GM12878 (cell line): ENCODE data around the gene ZIC1. TPM values are rescaled to one million over a fixed set of nuclear protein-coding genes. Genes with fewer than 3 reads are reported as not detected.

Source experiments
- ATAC-seq: fragments of 200-7000 bp; cut with Tn5 transposase; 3 replicates; pipeline ENCODE4 v1.9.1; 2020; ENCODE audit warnings: mild to moderate bottlenecking, moderate library complexity
- BruUV-seq: library from RNA; stranded (reverse); fragments of 400-500 nt; replicated peaks from 2 replicates; lab custom pipeline; 2021; lab: Mats Ljungman, UMichigan
- CTCF ChIA-PET: fragments of 300-600 bp; sonication (Branson Sonifier 250); formaldehyde crosslinking; extraction: SDS; loops from one replicate; lab custom pipeline; 2021; ENCODE audit warnings: inconsistent platforms; lab: Yijun Ruan, JAX
- POLR2A ChIA-PET: fragments of 350-600 bp; formaldehyde crosslinking; extraction: SDS; loops from one replicate; lab custom pipeline; 2021; ENCODE audit warnings: inconsistent platforms; lab: Charles Lee
- RAD21 ChIA-PET: fragments of 300-600 bp; sonication (Branson Sonifier 250); formaldehyde crosslinking; loops from one replicate; lab custom pipeline; 2023; ENCODE audit warnings: antibody characterized with exemption; ENCODE audit not compliant: unreplicated experiment; lab: Charles Lee
- SMC1A ChIA-PET: fragments of 300-600 bp; sonication (Branson Sonifier 250); formaldehyde crosslinking; loops from one replicate; lab custom pipeline; 2023; ENCODE audit not compliant: unreplicated experiment, uncharacterized antibody; lab: Charles Lee
- DNase-seq: peaks from one replicate; pipeline ENCODE4 v3.0.0-alpha.2; 2011; ENCODE audit warnings: low read depth, low spot score
- FAIRE-seq: peaks from 3 replicates; lab custom pipeline; 2011; peaks lifted over from hg19 to GRCh38; lab: Jason Lieb, UNC
- H2AFZ ChIP-seq: 2 replicates; pipeline ENCODE4 v1.6.0; 2011; ENCODE audit warnings: low read depth, low read length, control low read depth; ENCODE audit not compliant: control insufficient read depth
- H3K27ac ChIP-seq: 2 replicates; pipeline ENCODE4 v1.5.1; 2011; ENCODE audit warnings: control low read depth; ENCODE audit not compliant: control insufficient read depth, insufficient read depth
- H3K27me3 ChIP-seq, 2 experiments: replicated peaks in 1 of 2; 2 replicates each; pipeline versions ENCODE4 v1.6.0 to v1.6.1; 2011; ENCODE audit warnings: low read length in 1 of 2; ENCODE audit not compliant: control insufficient read depth in 2 of 2, insufficient read depth in 2 of 2
- H3K36me3 ChIP-seq, 2 experiments: 2 replicates each; pipeline ENCODE4 v1.5.1; 2011; ENCODE audit warnings: low read length in 1 of 2; ENCODE audit not compliant: control insufficient read depth in 2 of 2, insufficient read depth in 2 of 2
- H3K4me1 ChIP-seq: 2 replicates; pipeline ENCODE4 v1.6.1; 2011; ENCODE audit warnings: mild to moderate bottlenecking, low read length, moderate library complexity, mixed read lengths; ENCODE audit not compliant: control insufficient read depth, insufficient read depth
- H3K4me2 ChIP-seq: 2 replicates; pipeline ENCODE4 v1.6.0; 2011; ENCODE audit warnings: control low read depth; ENCODE audit not compliant: control insufficient read depth, insufficient read depth
- H3K4me3 ChIP-seq: fragments of 200-600 bp; sonication (generic); 2 replicates; pipeline ENCODE4 v1.5.1; 2016
- H3K79me2 ChIP-seq: 2 replicates; pipeline ENCODE4 v1.6.0; 2011; ENCODE audit warnings: low read length; ENCODE audit not compliant: control insufficient read depth, insufficient read depth
- H3K9ac ChIP-seq: 2 replicates; pipeline ENCODE4 v1.8.0; 2011; ENCODE audit warnings: low read length, control low read depth, mixed read lengths; ENCODE audit not compliant: control insufficient read depth, insufficient read depth
- H3K9me3 ChIP-seq: replicated peaks from 3 replicates; pipeline ENCODE4 v1.5.1; 2011; ENCODE audit warnings: mild to moderate bottlenecking, low read length; ENCODE audit not compliant: control insufficient read depth, insufficient read depth
- H4K20me1 ChIP-seq: 2 replicates; pipeline ENCODE4 v1.6.0; 2011; ENCODE audit not compliant: control insufficient read depth, insufficient read depth
- CREB1 ChIP-seq: IDR thresholded peaks from 2 replicates; pipeline ENCODE4 v1.6.1; 2012; ENCODE audit warnings: low read depth, mild to moderate bottlenecking, inconsistent platforms
- CTCF ChIP-seq, 3 experiments: IDR thresholded peaks in 2 of 3; conservative IDR thresholded peaks in 1 of 3; 2 replicates each; pipeline ENCODE4 v1.5.1; 2011; ENCODE audit warnings: low read depth in 3 of 3, low read length in 3 of 3, mild to moderate bottlenecking in 3 of 3, control low read depth in 2 of 3, moderate library complexity in 2 of 3, inconsistent platforms in 1 of 3, mixed read lengths in 1 of 3; ENCODE audit not compliant: control insufficient read depth in 2 of 3, insufficient read depth in 1 of 3; ENCODE audit errors: extremely low read depth in 1 of 3
- KDM1A ChIP-seq: fragments of 200-600 bp; sonication (generic); IDR thresholded peaks from 2 replicates; pipeline ENCODE4 v1.6.1; 2016; ENCODE audit warnings: borderline replicate concordance
- POLR2AphosphoS2 ChIP-seq: IDR thresholded peaks from 2 replicates; pipeline ENCODE4 v1.6.1; 2011; ENCODE audit warnings: low read depth, mild to moderate bottlenecking, low read length, improper control_type of control experiment, moderate library complexity
- POLR2AphosphoS5 ChIP-seq: IDR thresholded peaks from 2 replicates; pipeline ENCODE4 v1.6.1; 2011; ENCODE audit warnings: mild to moderate bottlenecking, low read length, inconsistent platforms
- YBX1 ChIP-seq: fragments of 450-650 bp; IDR thresholded peaks from 2 replicates; pipeline ENCODE4 v1.6.1; 2016; ENCODE audit warnings: antibody characterized with exemption
- YY1 ChIP-seq: IDR thresholded peaks from 2 replicates; pipeline ENCODE4 v1.6.1; 2011; ENCODE audit warnings: low read depth, mild to moderate bottlenecking, low read length
- WGBS: methylation state at CpG from one replicate; pipeline ENCODE4 v1.1.6; 2016; ENCODE audit warnings: low lambda C conversion rate; ENCODE audit not compliant: insufficient replicate concordance, insufficient coverage; ENCODE audit errors: missing lambda C conversion rate; 5-methylcytosine and 5-hydroxymethylcytosine counted together
- in situ Hi-C: fragments of 300-500 bp; cut with MboI; formaldehyde crosslinking; loops from 9 replicates; pipeline ENCODE4 v1.14.3; 2018; ENCODE audit warnings: mixed read lengths
- intact Hi-C: fragments of 100-400 bp; cut with micrococcal nuclease; formaldehyde crosslinking; loops from one replicate; pipeline ENCODE4 v1.14.2; 2022; ENCODE audit not compliant: unreplicated experiment
- polyA plus RNA-seq, 11 experiments: library from polyadenylated mRNA; depleted of rRNA in 4 of 11; unstranded in 6 of 11; stranded (reverse) in 5 of 11; fragments of >200 nt; fragmentation: Nextera tagmentation in 4 of 11; fragmentation: Illumina TruSeq in 1 of 11; extraction: Ambion mirVana in 4 of 11; extraction: Trizol in 1 of 11; gene quantifications; 1 replicate in 1 of 11; 2 replicates in 10 of 11; pipeline versions ENCODE4 v1.2.1 to v1.2.3, GENCODE V29; 2011 to 2016; ENCODE audit warnings: inconsistent platforms in 2 of 11, missing spikeins in 2 of 11, low read depth in 1 of 11
- total RNA-seq, 4 experiments: library from RNA; depleted of rRNA in 3 of 4; stranded (reverse); fragments of >200 nt in 3 of 4; fragmentation: Illumina TruSeq in 1 of 4; extraction: Trizol in 1 of 4; gene quantifications; 2 replicates each; pipeline versions ENCODE4 v1.2.1 to v1.2.3, GENCODE V29; 2013 to 2021

Gene ZIC1
- total and polyA plus RNA-seq, 10 of the 15 experiments (the other 5 are each of a cell fraction or from before 2014, with no cell fraction given) = not detected

- in situ Hi-C loops (no loop called here), intact Hi-C loops (no loop called here)
- ChIA-PET SMC1A (no interaction called here), POLR2A (no interaction called here), CTCF (interaction anchor here (1.0 kb wide), 1 partner anchor 12 kb away, joined by 3 read pairs; no protein-coding TSS in a partner anchor), RAD21 (no interaction called here)
- no peaks in the 10 kb centered on the region; the same call in 2 of the 3 replicates for H3K9me3 ChIP-seq
- ATAC-seq = no peak
- BruUV-seq = no TSS peak
- no peak overlapping the region for H3K4me2 ChIP-seq
- no peak for TF ChIP-seq KDM1A
- no peak for TF ChIP-seq CTCF (IDR thresholded peaks at IDR 0.05 in 2 of 3, conservative IDR thresholded peaks at IDR 0.05 in 1 of 3; ENCODE audit: control insufficient read depth in 2 of 3, extremely low read depth in 1 of 3, insufficient read depth in 1 of 3, low read depth in 3 of 3, low read length in 3 of 3)
- no peak for TF ChIP-seq CREB1
- no peak for TF ChIP-seq YBX1
- no peak for TF ChIP-seq POLR2AphosphoS5
- TF ChIP-seq POLR2AphosphoS2 = no peak
- no peak for TF ChIP-seq YY1
- H3K36me3 ChIP-seq = no peaks in the 10 kb centered on the region
- H2AFZ ChIP-seq = no peak overlapping the region
- no peak for DNase-seq
- no peaks in the 10 kb centered on the region for H3K79me2 ChIP-seq
- H3K4me3 ChIP-seq = no peak overlapping the region
- no peak overlapping the region for H3K27ac ChIP-seq
- 3% methylated on average over 6 of the region's 6 CpGs for WGBS
- no peak for FAIRE-seq
- H3K27me3 ChIP-seq = peaks cover 3 to 32% of the 10 kb centered on the region in 2 experiments
- no peaks in the 10 kb centered on the region for H3K4me1 ChIP-seq
- H4K20me1 ChIP-seq = no peaks in the 10 kb centered on the region
- no peak overlapping the region for H3K9ac ChIP-seq
Observed at GRCh38 chr3:147373301-147373700, 35.9 kb upstream of the ZIC1 start.
